Subcutaneous abdominal adipose tissue (tissue), 5 donors: ENCODE data around the gene CER1.

Source experiments
- H3K27ac ChIP-seq: one replicate; pipeline ENCODE4 v1.7.0; 2013; ENCODE audit warnings: low read depth, mild to moderate bottlenecking, inconsistent platforms, low read length, moderate library complexity
- H3K27me3 ChIP-seq, 5 donors: one replicate each; pipeline ENCODE4 v1.7.0; 2013; ENCODE audit warnings: low read length in 5 of 5, inconsistent platforms in 1 of 5; ENCODE audit not compliant: control insufficient read depth in 5 of 5, insufficient read depth in 4 of 5
- H3K36me3 ChIP-seq, 5 donors: one replicate each; pipeline ENCODE4 v1.7.0; 2013; ENCODE audit warnings: low read length in 5 of 5; ENCODE audit not compliant: control insufficient read depth in 5 of 5, insufficient read depth in 5 of 5
- H3K4me1 ChIP-seq, 5 donors: one replicate each; pipeline ENCODE4 v1.7.0; 2013; ENCODE audit warnings: low read length in 5 of 5, mild to moderate bottlenecking in 3 of 5, moderate library complexity in 1 of 5; ENCODE audit not compliant: control insufficient read depth in 5 of 5, insufficient read depth in 5 of 5
- H3K4me3 ChIP-seq, 5 donors: one replicate each; pipeline ENCODE4 v1.7.0; 2013; ENCODE audit warnings: low read length in 5 of 5, low read depth in 1 of 5
- H3K9ac ChIP-seq, 5 donors: one replicate each; pipeline ENCODE4 v1.7.0; 2013; ENCODE audit warnings: low read length in 5 of 5, mild to moderate bottlenecking in 4 of 5, moderate library complexity in 3 of 5
- H3K9me3 ChIP-seq, 5 donors: one replicate each; pipeline ENCODE4 v1.7.0; 2013; ENCODE audit warnings: low read length in 5 of 5; ENCODE audit not compliant: control insufficient read depth in 5 of 5
- donor health status: healthy.
- donor health status: healthy.
- donor health status: healthy.
- donor health status: healthy.
- donor health status: healthy.

Gene CER1

GRCh38 chr9:14722391-14723035 lies at the start of gene CER1:
Gene CER1 (minus strand): TSS chr9:14722733. CDS start chr9:14722672, 61 bp downstream.
- Histone ChIP-seq H3K9ac (no peak within 1 kb of the TSS), H3K27ac (no peak within 1 kb of the TSS), H3K9me3 (no peaks in the 10 kb centered on the region), H3K4me3 (no peak within 1 kb of the TSS), H3K4me1 (no peaks in the 10 kb centered on the region), H3K27me3 (no peaks in the 10 kb centered on the region), H3K36me3 (peaks cover 0 to 2% (median 0%) of the 10 kb centered on the region in 5 donors)

GRCh38 chr9:14770592-14770991 lies 48.1 kb upstream of the CER1 start:
- H3K4me1 ChIP-seq: peaks cover 0 to 9% (median 3%) of the 10 kb centered on the region in 5 donors
- H3K4me3 ChIP-seq: no peak overlapping the region
- peaks cover under 1 to 14% (median 6%) of the 10 kb centered on the region in 5 donors for H3K36me3 ChIP-seq
- H3K27me3 ChIP-seq: no peaks in the 10 kb centered on the region
- no peak overlapping the region for H3K27ac ChIP-seq
- no peak overlapping the region for H3K9ac ChIP-seq
- no peaks in the 10 kb centered on the region for H3K9me3 ChIP-seq

- no peak overlapping the region for H3K9ac ChIP-seq
- peaks cover 0 to 20% (median 6%) of the 10 kb centered on the region in 5 donors for H3K36me3 ChIP-seq
- H3K4me3 ChIP-seq: no peak overlapping the region
- peaks cover 0 to 8% (median 3%) of the 10 kb centered on the region in 5 donors for H3K4me1 ChIP-seq
- no peaks in the 10 kb centered on the region for H3K27me3 ChIP-seq
- no peaks in the 10 kb centered on the region for H3K9me3 ChIP-seq
- H3K27ac ChIP-seq: no peak overlapping the region
Observed at GRCh38 chr9:14769230-14769571, 46.7 kb upstream of the CER1 start.

GRCh38 chr9:14768405-14769229 lies 46.1 kb upstream of the CER1 start:
- no peaks in the 10 kb centered on the region for H3K9me3 ChIP-seq
- H3K4me1 ChIP-seq: peaks cover 0 to 5% (median 0%) of the 10 kb centered on the region in 5 donors
- H3K27ac ChIP-seq: no peak overlapping the region
- H3K9ac ChIP-seq: no peak overlapping the region
- no peak overlapping the region for H3K4me3 ChIP-seq
- H3K27me3 ChIP-seq: no peaks in the 10 kb centered on the region
- peaks cover 0 to 20% (median 6%) of the 10 kb centered on the region in 5 donors for H3K36me3 ChIP-seq

GRCh38 chr9:14766299-14766698 lies 43.8 kb upstream of the CER1 start:
- H3K9me3 ChIP-seq: no peaks in the 10 kb centered on the region
- H3K9ac ChIP-seq: no peak overlapping the region

GRCh38 chr9:14761584-14761983 lies 39.1 kb upstream of the CER1 start:
- no peak overlapping the region for H3K9ac ChIP-seq
- H3K4me3 ChIP-seq: no peak overlapping the region
- H3K9me3 ChIP-seq: no peaks in the 10 kb centered on the region
- H3K36me3 ChIP-seq: peaks cover 0 to 15% (median 5%) of the 10 kb centered on the region in 5 donors
- no peaks in the 10 kb centered on the region for H3K4me1 ChIP-seq
- no peaks in the 10 kb centered on the region for H3K27me3 ChIP-seq
- H3K27ac ChIP-seq: no peak overlapping the region

More at GRCh38 chr9:14766299-14766698, 43.8 kb upstream of the CER1 start:
- Histone ChIP-seq H3K27ac (no peak overlapping the region), H3K4me3 (no peak overlapping the region), H3K36me3 (peaks cover 0 to 20% (median 7%) of the 10 kb centered on the region in 5 donors), H3K4me1 (peaks cover 0 to 5% (median 0%) of the 10 kb centered on the region in 5 donors), H3K27me3 (no peaks in the 10 kb centered on the region)

- H3K4me3 ChIP-seq: no peak overlapping the region
- peaks cover 4 to 12% (median 5%) of the 10 kb centered on the region in 5 donors for H3K36me3 ChIP-seq
- no peak overlapping the region for H3K9ac ChIP-seq
- H3K9me3 ChIP-seq: no peaks in the 10 kb centered on the region
- H3K27ac ChIP-seq: no peak overlapping the region
- no peaks in the 10 kb centered on the region for H3K27me3 ChIP-seq
- H3K4me1 ChIP-seq: no peaks in the 10 kb centered on the region
Observed at GRCh38 chr9:14760060-14760459, 37.5 kb upstream of the CER1 start.

GRCh38 chr9:14756291-14756690 lies 33.8 kb upstream of the CER1 start:
- no peak overlapping the region for H3K27ac ChIP-seq
- H3K9ac ChIP-seq: peak overlapping the region in 1 of 5 donors; percentile 36
- H3K4me1 ChIP-seq: no peaks in the 10 kb centered on the region
- H3K36me3 ChIP-seq: peaks cover 6 to 19% (median 14%) of the 10 kb centered on the region in 5 donors
- no peaks in the 10 kb centered on the region for H3K27me3 ChIP-seq
- H3K9me3 ChIP-seq: no peaks in the 10 kb centered on the region
- no peak overlapping the region for H3K4me3 ChIP-seq

GRCh38 chr9:14752871-14753270 lies 30.3 kb upstream of the CER1 start:
- H3K4me1 ChIP-seq: no peaks in the 10 kb centered on the region
- no peak overlapping the region for H3K9ac ChIP-seq

GRCh38 chr9:14752271-14752670 lies 29.7 kb upstream of the CER1 start:
- Histone ChIP-seq H3K36me3 (peaks cover 10 to 33% (median 18%) of the 10 kb centered on the region in 5 donors), H3K4me3 (no peak overlapping the region), H3K27me3 (no peaks in the 10 kb centered on the region), H3K27ac (no peak overlapping the region), H3K9ac (no peak overlapping the region), H3K4me1 (no peaks in the 10 kb centered on the region), H3K9me3 (no peaks in the 10 kb centered on the region)

More at GRCh38 chr9:14752871-14753270, 30.3 kb upstream of the CER1 start:
- Histone ChIP-seq H3K27me3 (no peaks in the 10 kb centered on the region), H3K9me3 (no peaks in the 10 kb centered on the region), H3K36me3 (peaks cover 10 to 31% (median 18%) of the 10 kb centered on the region in 5 donors), H3K27ac (no peak overlapping the region), H3K4me3 (no peak overlapping the region)
